ENCODE data around the gene SLC25A1.

- TF ChIP-seq CTCF (conservative IDR thresholded peaks at IDR 0.05; ENCODE audit: low read depth, low read length), result no peak
- no peak for TF ChIP-seq EZH2 (IDR thresholded peaks at IDR 0.05; ENCODE audit: low read length, unreplicated experiment)
These were observed 20.9 kb upstream of the SLC25A1 start for GRCh38 chr22:19199479-19199878.
